Measurements from ENCODE around the gene RAB3IP. TPM values are rescaled to one million over a fixed set of nuclear protein-coding genes. Genes with fewer than 3 reads are reported as not detected.

Gene RAB3IP
- 10 to 100 TPM; 37.8 to 38.7 TPM for total RNA-seq

GRCh38 chr12:69738351-69739286 lies at the start of gene RAB3IP:
RAB3IP (plus strand) TSS chr12:69738860; CDS start chr12:69755409, 16,549 bp downstream.
- peak; percentile 91 for ATAC-seq (replicated peaks in 1 of 2)
- peak within 1 kb of the TSS; percentile 62 for H3K27ac Mint-ChIP-seq

GRCh38 chr12:69689638-69690037 lies 49.0 kb upstream of the RAB3IP start:
- Mint-ChIP-seq H3K27ac (no peak overlapping the region), H3K36me3 (ENCODE audit: insufficient read depth in 2 of 2) (no peaks in the 10 kb centered on the region), H3K4me1 (ENCODE audit: low read depth) (peaks cover 11% of the 10 kb centered on the region), H3K4me3 (no peak overlapping the region), H3K9me3 (no peaks in the 10 kb centered on the region), H3K27me3 (ENCODE audit: low read depth) (peaks cover 13% of the 10 kb centered on the region)
- ATAC-seq (replicated peaks in 1 of 2) (no peak), DNase-seq (no peak)

More at GRCh38 chr12:69738351-69739286, at the start of gene RAB3IP:
- peak; percentile 93 to 94 for DNase-seq
- peaks cover 18% of the 10 kb centered on the region for H3K27me3 Mint-ChIP-seq (ENCODE audit: low read depth)
- peaks cover 0 to 3% of the 10 kb centered on the region in 2 donors for H3K36me3 Mint-ChIP-seq (ENCODE audit: insufficient read depth in 2 of 2)
- no peaks in the 10 kb centered on the region for H3K9me3 Mint-ChIP-seq
- peak within 1 kb of the TSS; percentile 82 to 88 for H3K4me3 Mint-ChIP-seq
- peaks cover 30% of the 10 kb centered on the region for H3K4me1 Mint-ChIP-seq (ENCODE audit: low read depth)

GRCh38 chr12:69694123-69694522 lies 44.5 kb upstream of the RAB3IP start:
- H3K27ac Mint-ChIP-seq: no peak overlapping the region
- H3K4me1 Mint-ChIP-seq (ENCODE audit: low read depth): peaks cover 7% of the 10 kb centered on the region
- no peaks in the 10 kb centered on the region for H3K36me3 Mint-ChIP-seq (ENCODE audit: insufficient read depth in 2 of 2)
- no peak for ATAC-seq (replicated peaks in 1 of 2)
- peaks cover 13% of the 10 kb centered on the region for H3K27me3 Mint-ChIP-seq (ENCODE audit: low read depth)
- H3K9me3 Mint-ChIP-seq: no peaks in the 10 kb centered on the region
- DNase-seq: no peak
- H3K4me3 Mint-ChIP-seq: no peak overlapping the region

- ATAC-seq (replicated peaks in 1 of 2) (no peak), DNase-seq (no peak)
- H3K4me1 Mint-ChIP-seq (ENCODE audit: low read depth): no peaks in the 10 kb centered on the region
- H3K27me3 Mint-ChIP-seq (ENCODE audit: low read depth): peaks cover 8% of the 10 kb centered on the region
- H3K9me3 Mint-ChIP-seq: no peaks in the 10 kb centered on the region
- no peak overlapping the region for H3K4me3 Mint-ChIP-seq
- no peaks in the 10 kb centered on the region for H3K36me3 Mint-ChIP-seq (ENCODE audit: insufficient read depth in 2 of 2)
- no peak overlapping the region for H3K27ac Mint-ChIP-seq
Observed at GRCh38 chr12:69698054-69698453, 40.6 kb upstream of the RAB3IP start.

GRCh38 chr12:69698769-69699540 lies 39.7 kb upstream of the RAB3IP start, which contains the start of gene BEST3:
BEST3 (minus strand) TSS chr12:69699303; CDS start chr12:69697798, 1,505 bp downstream.
- H3K36me3 Mint-ChIP-seq (ENCODE audit: insufficient read depth in 2 of 2): no peaks in the 10 kb centered on the region
- no peak within 1 kb of the TSS for H3K4me3 Mint-ChIP-seq
- H3K9me3 Mint-ChIP-seq: no peaks in the 10 kb centered on the region
- H3K27me3 Mint-ChIP-seq (ENCODE audit: low read depth): peaks cover 8% of the 10 kb centered on the region
- ATAC-seq (replicated peaks in 1 of 2) (no peak), DNase-seq (no peak)
- H3K4me1 Mint-ChIP-seq (ENCODE audit: low read depth): no peaks in the 10 kb centered on the region
- no peak within 1 kb of the TSS for H3K27ac Mint-ChIP-seq

- ATAC-seq (replicated peaks in 1 of 2) (no peak), DNase-seq (no peak)
- Mint-ChIP-seq H3K36me3 (ENCODE audit: insufficient read depth in 2 of 2) (no peaks in the 10 kb centered on the region), H3K27me3 (ENCODE audit: low read depth) (peaks cover 21% of the 10 kb centered on the region), H3K27ac (no peak overlapping the region), H3K4me1 (ENCODE audit: low read depth) (no peaks in the 10 kb centered on the region), H3K4me3 (no peak overlapping the region), H3K9me3 (no peaks in the 10 kb centered on the region)
Observed at GRCh38 chr12:69701826-69702225, 36.8 kb upstream of the RAB3IP start.

- Mint-ChIP-seq H3K4me3 (no peak overlapping the region), H3K9me3 (no peaks in the 10 kb centered on the region), H3K36me3 (ENCODE audit: insufficient read depth in 2 of 2) (no peaks in the 10 kb centered on the region), H3K27ac (no peak overlapping the region), H3K4me1 (ENCODE audit: low read depth) (no peaks in the 10 kb centered on the region), H3K27me3 (ENCODE audit: low read depth) (peaks cover 13% of the 10 kb centered on the region)
- ATAC-seq (replicated peaks in 1 of 2): no peak
- DNase-seq: no peak
Observed at GRCh38 chr12:69703146-69703642, 35.5 kb upstream of the RAB3IP start.

- Mint-ChIP-seq H3K4me3 (no peak overlapping the region), H3K36me3 (ENCODE audit: insufficient read depth in 2 of 2) (no peaks in the 10 kb centered on the region), H3K9me3 (no peaks in the 10 kb centered on the region), H3K27me3 (ENCODE audit: low read depth) (peaks cover 13% of the 10 kb centered on the region), H3K27ac (no peak overlapping the region), H3K4me1 (ENCODE audit: low read depth) (no peaks in the 10 kb centered on the region)
- ATAC-seq (replicated peaks in 1 of 2) (no peak), DNase-seq (no peak)
Observed at GRCh38 chr12:69704357-69704756, 34.3 kb upstream of the RAB3IP start.

- Mint-ChIP-seq H3K36me3 (ENCODE audit: insufficient read depth in 2 of 2) (no peaks in the 10 kb centered on the region), H3K27me3 (ENCODE audit: low read depth) (peaks cover 13% of the 10 kb centered on the region), H3K9me3 (no peaks in the 10 kb centered on the region), H3K4me1 (ENCODE audit: low read depth) (no peaks in the 10 kb centered on the region), H3K27ac (no peak overlapping the region), H3K4me3 (no peak overlapping the region)
- DNase-seq: no peak
- no peak for ATAC-seq (replicated peaks in 1 of 2)
Observed at GRCh38 chr12:69708649-69709048, 30.0 kb upstream of the RAB3IP start.

- Mint-ChIP-seq H3K4me1 (ENCODE audit: low read depth) (no peaks in the 10 kb centered on the region), H3K27me3 (ENCODE audit: low read depth) (no peaks in the 10 kb centered on the region), H3K4me3 (no peak overlapping the region), H3K36me3 (ENCODE audit: insufficient read depth in 2 of 2) (no peaks in the 10 kb centered on the region), H3K27ac (no peak overlapping the region), H3K9me3 (no peaks in the 10 kb centered on the region)
- DNase-seq: no peak
- no peak for ATAC-seq (replicated peaks in 1 of 2)
Observed at GRCh38 chr12:69712826-69713225, 25.8 kb upstream of the RAB3IP start.

- H3K4me3 Mint-ChIP-seq: no peak overlapping the region
- no peaks in the 10 kb centered on the region for H3K9me3 Mint-ChIP-seq
- ATAC-seq (replicated peaks in 1 of 2) (no peak), DNase-seq (no peak)
- no peaks in the 10 kb centered on the region for H3K36me3 Mint-ChIP-seq (ENCODE audit: insufficient read depth in 2 of 2)
- H3K27ac Mint-ChIP-seq: no peak overlapping the region
- no peaks in the 10 kb centered on the region for H3K27me3 Mint-ChIP-seq (ENCODE audit: low read depth)
- H3K4me1 Mint-ChIP-seq (ENCODE audit: low read depth): no peaks in the 10 kb centered on the region
Observed at GRCh38 chr12:69714542-69714941, 24.1 kb upstream of the RAB3IP start.

GRCh38 chr12:69719336-69720316 lies 19.0 kb upstream of the RAB3IP start:
- H3K4me1 Mint-ChIP-seq (ENCODE audit: low read depth): no peaks in the 10 kb centered on the region

More at GRCh38 chr12:69719336-69720316, 19.0 kb upstream of the RAB3IP start:
- Mint-ChIP-seq H3K4me3 (no peak overlapping the region), H3K27me3 (ENCODE audit: low read depth) (peaks cover 9% of the 10 kb centered on the region), H3K27ac (no peak overlapping the region), H3K9me3 (no peaks in the 10 kb centered on the region), H3K36me3 (ENCODE audit: insufficient read depth in 2 of 2) (no peaks in the 10 kb centered on the region)
- ATAC-seq (replicated peaks in 1 of 2) (no peak), DNase-seq (no peak)
